ENCODE results near the gene SLC9A2. TPM values are rescaled to one million over a fixed set of nuclear protein-coding genes. Genes with fewer than 3 reads are reported as not detected.

The SLC9A2 gene
- total RNA-seq, 6 experiments from 2014 or later, result not detected

GRCh38 chr2:102593516-102593915 is 25.8 kb upstream of the SLC9A2 start:
- peaks cover 3% of the 10 kb centered on the region; the same call in 1 of the 2 replicates for H3K27me3 Mint-ChIP-seq (ENCODE audit: insufficient read depth)
- H3K4me1 Mint-ChIP-seq (ENCODE audit: low read depth), result no peaks in the 10 kb centered on the region
- no peaks in the 10 kb centered on the region for H3K9me3 Mint-ChIP-seq
- no peak for DNase-seq
- TF ChIP-seq CTCF (IDR thresholded peaks at IDR 0.05), result no peak
- H3K4me3 Mint-ChIP-seq, result no peak overlapping the region
- H3K36me3 Mint-ChIP-seq (ENCODE audit: low read depth), result no peaks in the 10 kb centered on the region
- H3K27ac Mint-ChIP-seq, result no peak overlapping the region

- Mint-ChIP-seq H3K27me3 (ENCODE audit: insufficient read depth) (peaks cover 2% of the 10 kb centered on the region; the same call in 1 of the 2 replicates), H3K4me1 (ENCODE audit: low read depth) (no peaks in the 10 kb centered on the region), H3K9me3 (no peaks in the 10 kb centered on the region), H3K36me3 (ENCODE audit: low read depth) (no peaks in the 10 kb centered on the region), H3K27ac (no peak overlapping the region), H3K4me3 (no peak overlapping the region)
- no peak for DNase-seq
- no peak for TF ChIP-seq CTCF (IDR thresholded peaks at IDR 0.05)
These were observed 24.8 kb upstream of the SLC9A2 start for GRCh38 chr2:102594445-102595016.

GRCh38 chr2:102597788-102598187 is 21.6 kb upstream of the SLC9A2 start:
- Mint-ChIP-seq H3K36me3 (ENCODE audit: low read depth) (no peaks in the 10 kb centered on the region), H3K9me3 (no peaks in the 10 kb centered on the region), H3K27ac (no peak overlapping the region), H3K27me3 (ENCODE audit: insufficient read depth) (peaks cover 3% of the 10 kb centered on the region; the same call in 1 of the 2 replicates), H3K4me1 (ENCODE audit: low read depth) (no peaks in the 10 kb centered on the region), H3K4me3 (no peak overlapping the region)
- no peak for TF ChIP-seq CTCF (IDR thresholded peaks at IDR 0.05)
- DNase-seq, result no peak

GRCh38 chr2:102599486-102599885 is 19.9 kb upstream of the SLC9A2 start:
- no peak overlapping the region for H3K4me3 Mint-ChIP-seq
- H3K36me3 Mint-ChIP-seq (ENCODE audit: low read depth), result no peaks in the 10 kb centered on the region
- no peaks in the 10 kb centered on the region for H3K9me3 Mint-ChIP-seq
- no peak for DNase-seq
- no peaks in the 10 kb centered on the region for H3K4me1 Mint-ChIP-seq (ENCODE audit: low read depth)
- H3K27me3 Mint-ChIP-seq (ENCODE audit: insufficient read depth), result peaks cover 3% of the 10 kb centered on the region; the same call in 1 of the 2 replicates
- TF ChIP-seq CTCF (IDR thresholded peaks at IDR 0.05), result no peak
- no peak overlapping the region for H3K27ac Mint-ChIP-seq

- Mint-ChIP-seq H3K36me3 (ENCODE audit: low read depth) (no peaks in the 10 kb centered on the region), H3K4me1 (ENCODE audit: low read depth) (no peaks in the 10 kb centered on the region), H3K27me3 (ENCODE audit: insufficient read depth) (peaks cover 3% of the 10 kb centered on the region; the same call in 1 of the 2 replicates), H3K9me3 (no peaks in the 10 kb centered on the region), H3K27ac (no peak overlapping the region), H3K4me3 (no peak overlapping the region)
- no peak for TF ChIP-seq CTCF (IDR thresholded peaks at IDR 0.05)
- no peak for DNase-seq
These were observed 17.6 kb upstream of the SLC9A2 start for GRCh38 chr2:102601730-102602129.
